Testis (tissue), 2 donors: ENCODE measurements around the gene GTF3C2.
"Not testable (repeated sequence)": the region's sequence is repeated elsewhere in the genome, so short reads cannot be mapped to it uniquely, and the experiment has no call there.

Experiments
- POLR2A ChIP-seq: fragments of 450-650 bp; IDR thresholded peaks from one replicate; pipeline ENCODE4 v1.6.1; 2017; ENCODE audit warnings: antibody characterized with exemption, mild to moderate bottlenecking, moderate library complexity
- TF ChIP-seq, protein P1 (sequence below), 3 experiments: fragments of 450-650 bp in 2 of 3; fragments of 200-600 bp in 1 of 3; sonication (generic) in 1 of 3; IDR thresholded peaks; one replicate each; pipeline ENCODE4 v1.5.1; 2016 to 2019; ENCODE audit warnings: antibody characterized with exemption in 3 of 3, mild to moderate bottlenecking in 2 of 3, moderate library complexity in 1 of 3

DNA sequence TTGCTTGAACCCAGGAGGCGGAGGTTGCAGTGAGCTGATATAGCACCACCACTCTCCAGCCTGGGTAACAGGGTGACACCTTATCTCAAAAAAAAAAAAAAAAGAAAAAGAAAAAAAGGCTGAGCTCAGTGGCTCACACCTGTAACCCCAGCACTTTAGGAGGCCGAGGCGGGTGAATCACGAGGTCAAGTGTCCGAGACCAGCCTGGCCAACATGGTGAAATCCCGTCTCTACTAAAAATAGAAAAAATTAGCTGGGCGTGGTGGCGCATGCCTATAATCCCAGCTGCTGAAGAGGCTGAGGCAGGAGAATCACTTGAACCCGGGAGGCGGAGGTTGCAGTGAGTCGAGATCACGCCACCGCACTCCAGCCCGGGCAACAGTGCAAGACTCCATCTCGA, 36.7 kb downstream of the GTF3C2 start:
- not testable (repeated sequence) for TF ChIP-seq POLR2A
- TF ChIP-seq, protein P1, sequence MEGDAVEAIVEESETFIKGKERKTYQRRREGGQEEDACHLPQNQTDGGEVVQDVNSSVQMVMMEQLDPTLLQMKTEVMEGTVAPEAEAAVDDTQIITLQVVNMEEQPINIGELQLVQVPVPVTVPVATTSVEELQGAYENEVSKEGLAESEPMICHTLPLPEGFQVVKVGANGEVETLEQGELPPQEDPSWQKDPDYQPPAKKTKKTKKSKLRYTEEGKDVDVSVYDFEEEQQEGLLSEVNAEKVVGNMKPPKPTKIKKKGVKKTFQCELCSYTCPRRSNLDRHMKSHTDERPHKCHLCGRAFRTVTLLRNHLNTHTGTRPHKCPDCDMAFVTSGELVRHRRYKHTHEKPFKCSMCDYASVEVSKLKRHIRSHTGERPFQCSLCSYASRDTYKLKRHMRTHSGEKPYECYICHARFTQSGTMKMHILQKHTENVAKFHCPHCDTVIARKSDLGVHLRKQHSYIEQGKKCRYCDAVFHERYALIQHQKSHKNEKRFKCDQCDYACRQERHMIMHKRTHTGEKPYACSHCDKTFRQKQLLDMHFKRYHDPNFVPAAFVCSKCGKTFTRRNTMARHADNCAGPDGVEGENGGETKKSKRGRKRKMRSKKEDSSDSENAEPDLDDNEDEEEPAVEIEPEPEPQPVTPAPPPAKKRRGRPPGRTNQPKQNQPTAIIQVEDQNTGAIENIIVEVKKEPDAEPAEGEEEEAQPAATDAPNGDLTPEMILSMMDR (IDR thresholded peaks at IDR 0.05), result not testable (repeated sequence)
